Testis (tissue), 3 donors: Measurements from ENCODE around the gene ILKAP. TPM values are rescaled to one million over a fixed set of nuclear protein-coding genes. Genes with fewer than 3 reads are reported as not detected.

Experiments
- DNase-seq: peaks from one replicate; pipeline ENCODE4 v3.0.0-alpha.2; 2019
- H3K27ac ChIP-seq, 2 donors: fragments of 200-600 bp; sonication (generic); one replicate each; pipeline ENCODE4 v1.5.1; 2019
- H3K27me3 ChIP-seq: fragments of 200-600 bp; sonication (generic); one replicate; pipeline ENCODE4 v1.5.1; 2019
- H3K36me3 ChIP-seq: fragments of 200-600 bp; sonication (generic); one replicate; pipeline ENCODE4 v1.5.1; 2017; ENCODE audit warnings: low read depth; ENCODE audit errors: missing control alignments
- H3K4me1 ChIP-seq: fragments of 200-600 bp; sonication (generic); one replicate; pipeline ENCODE4 v1.5.1; 2019
- H3K4me3 ChIP-seq, 2 donors: fragments of 200-600 bp; sonication (generic); one replicate each; pipeline ENCODE4 v1.5.1; 2017 to 2019
- H3K9me3 ChIP-seq: fragments of 200-600 bp; sonication (generic); one replicate; pipeline ENCODE4 v1.5.1; 2017
- POLR2A ChIP-seq: fragments of 450-650 bp; IDR thresholded peaks from one replicate; pipeline ENCODE4 v1.6.1; 2017; ENCODE audit warnings: antibody characterized with exemption, mild to moderate bottlenecking, moderate library complexity
- WGBS, 2 donors: methylation state at CpG; one replicate each; pipeline ENCODE4 v1.1.5; 2018; 5-methylcytosine and 5-hydroxymethylcytosine counted together
- intact Hi-C: fragments of 100-400 bp; cut with DNase I; formaldehyde crosslinking; loops from one replicate; pipeline ENCODE4 v1.15.1; 2023; ENCODE audit warnings: low total_unique reads
- polyA plus RNA-seq: library from polyadenylated mRNA; stranded (reverse); fragments of 350-450 nt; fragmentation: Illumina TruSeq; extraction: RNeasy Lipid Tissue Mini Kit (QIAGEN cat#74804); gene quantifications from one replicate; pipeline ENCODE4 v1.2.3, GENCODE V29; 2014; ENCODE audit warnings: low read depth, low replicate concordance; ENCODE audit not compliant: insufficient read depth
- total RNA-seq, 2 donors: library from RNA; depleted of rRNA; stranded (reverse); fragments of >200 nt; gene quantifications; one replicate each; pipeline ENCODE4 v1.2.3, GENCODE V29; 2016
- TF ChIP-seq, protein P1 (sequence below), 3 experiments: fragments of 450-650 bp in 2 of 3; fragments of 200-600 bp in 1 of 3; sonication (generic) in 1 of 3; IDR thresholded peaks; one replicate each; pipeline ENCODE4 v1.5.1; 2016 to 2019; ENCODE audit warnings: antibody characterized with exemption in 3 of 3, mild to moderate bottlenecking in 2 of 3, moderate library complexity in 1 of 3

ILKAP gene
- total and polyA plus RNA-seq, 3 donors from 2014 or later, result 44.8 to 65.3 (median 59.8) TPM

DNA sequence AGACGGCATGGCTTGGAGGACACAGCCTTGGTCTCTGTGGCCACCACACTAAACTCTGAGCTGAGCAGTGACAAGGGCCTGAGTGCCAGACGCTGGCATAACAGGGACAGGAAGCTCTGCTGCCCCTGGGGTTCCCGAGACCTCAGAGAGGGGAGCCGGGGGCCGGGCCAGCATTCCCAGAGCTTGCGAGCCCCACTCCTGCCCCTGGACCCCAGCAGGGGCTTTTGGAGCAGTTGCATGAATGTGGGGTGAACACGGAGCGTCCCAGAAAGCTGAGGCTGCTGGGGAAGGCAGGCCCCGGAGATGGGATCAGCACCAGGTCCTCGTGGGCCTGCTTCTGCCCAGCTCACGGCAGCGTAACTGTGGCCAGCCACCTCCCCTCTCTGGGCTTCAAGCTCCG, 52.3 kb downstream of the ILKAP start:
- intact Hi-C loops, result no loop called here
- TF ChIP-seq, protein P1, sequence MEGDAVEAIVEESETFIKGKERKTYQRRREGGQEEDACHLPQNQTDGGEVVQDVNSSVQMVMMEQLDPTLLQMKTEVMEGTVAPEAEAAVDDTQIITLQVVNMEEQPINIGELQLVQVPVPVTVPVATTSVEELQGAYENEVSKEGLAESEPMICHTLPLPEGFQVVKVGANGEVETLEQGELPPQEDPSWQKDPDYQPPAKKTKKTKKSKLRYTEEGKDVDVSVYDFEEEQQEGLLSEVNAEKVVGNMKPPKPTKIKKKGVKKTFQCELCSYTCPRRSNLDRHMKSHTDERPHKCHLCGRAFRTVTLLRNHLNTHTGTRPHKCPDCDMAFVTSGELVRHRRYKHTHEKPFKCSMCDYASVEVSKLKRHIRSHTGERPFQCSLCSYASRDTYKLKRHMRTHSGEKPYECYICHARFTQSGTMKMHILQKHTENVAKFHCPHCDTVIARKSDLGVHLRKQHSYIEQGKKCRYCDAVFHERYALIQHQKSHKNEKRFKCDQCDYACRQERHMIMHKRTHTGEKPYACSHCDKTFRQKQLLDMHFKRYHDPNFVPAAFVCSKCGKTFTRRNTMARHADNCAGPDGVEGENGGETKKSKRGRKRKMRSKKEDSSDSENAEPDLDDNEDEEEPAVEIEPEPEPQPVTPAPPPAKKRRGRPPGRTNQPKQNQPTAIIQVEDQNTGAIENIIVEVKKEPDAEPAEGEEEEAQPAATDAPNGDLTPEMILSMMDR (IDR thresholded peaks at IDR 0.05), result no peak
- no peak for TF ChIP-seq POLR2A
- H3K4me1 ChIP-seq, result no peaks in the 10 kb centered on the region
- 80 to 86% methylated on average over 6 to 13 of the region's 13 CpGs for WGBS, 2 donors
- no peaks in the 10 kb centered on the region for H3K9me3 ChIP-seq
- H3K27me3 ChIP-seq, result no peaks in the 10 kb centered on the region
- H3K4me3 ChIP-seq, result no peak overlapping the region
- H3K27ac ChIP-seq, result no peak overlapping the region
- H3K36me3 ChIP-seq, result no peaks in the 10 kb centered on the region
- DNase-seq, result no peak

DNA sequence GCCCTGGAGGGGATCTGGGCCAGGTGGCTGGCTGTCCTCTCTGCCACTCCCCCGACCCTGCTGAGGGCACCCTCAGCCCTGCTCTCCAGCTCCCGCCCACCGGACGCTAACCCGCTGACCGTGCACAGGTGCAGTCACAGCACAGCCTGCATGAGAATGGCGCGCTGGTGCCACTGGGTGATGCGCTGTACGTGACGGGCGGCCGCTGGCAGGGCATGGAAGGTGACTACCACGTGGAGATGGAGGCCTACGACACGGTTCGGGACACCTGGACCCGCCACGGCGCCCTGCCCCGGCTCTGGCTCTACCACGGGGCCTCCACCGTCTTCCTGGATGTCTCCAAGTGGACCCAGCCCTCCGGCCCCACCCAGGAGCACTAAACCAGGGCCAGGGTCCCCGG, 52.8 kb downstream of the ILKAP start:
- H3K27me3 ChIP-seq, result no peaks in the 10 kb centered on the region
- H3K4me3 ChIP-seq, result no peak overlapping the region
- WGBS, 2 donors, result 95 to 100% methylated on average over 2 to 25 of the region's 25 CpGs
- DNase-seq, result no peak
- H3K4me1 ChIP-seq, result no peaks in the 10 kb centered on the region
- TF ChIP-seq, protein P1 (IDR thresholded peaks at IDR 0.05), result no peak
- no peak for TF ChIP-seq POLR2A
- H3K27ac ChIP-seq, result no peak overlapping the region
- H3K36me3 ChIP-seq, result no peaks in the 10 kb centered on the region
- intact Hi-C loops, result no loop called here
- no peaks in the 10 kb centered on the region for H3K9me3 ChIP-seq

DNA sequence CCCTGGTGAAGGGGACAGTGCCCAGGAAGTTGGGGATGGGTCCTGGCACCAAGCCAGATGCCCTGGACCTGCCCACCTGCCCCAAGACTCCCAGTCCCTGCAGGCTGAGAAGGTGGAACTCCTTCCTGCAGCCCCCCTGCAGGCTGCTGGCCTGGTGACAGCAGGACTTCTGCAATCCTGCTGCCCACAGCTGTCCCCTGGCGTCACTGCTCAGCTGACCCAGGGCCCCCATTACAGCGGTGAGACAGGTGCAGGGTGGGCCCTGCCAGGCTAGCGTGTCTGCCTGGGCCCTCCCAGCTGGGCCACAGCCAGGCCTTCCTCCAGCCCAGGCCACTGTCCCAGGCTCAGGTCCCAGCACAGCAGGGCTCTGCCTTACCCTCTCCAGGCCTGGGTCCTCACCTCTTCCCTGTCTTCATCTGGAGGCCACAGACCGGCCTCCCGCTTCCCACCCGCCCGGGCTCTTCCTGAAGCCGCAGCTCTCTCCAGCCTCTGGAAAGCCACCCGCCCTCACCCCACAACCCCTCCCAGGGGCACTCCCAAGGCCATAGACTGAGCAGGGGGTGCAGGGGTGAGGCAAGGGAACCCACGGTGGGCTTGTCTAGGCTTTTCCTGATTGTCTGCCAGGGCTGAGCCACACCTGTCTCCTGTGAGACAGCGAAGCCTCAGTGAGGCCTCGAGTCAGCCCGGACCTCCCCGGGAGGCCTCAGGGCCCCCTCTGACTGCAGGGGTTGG, 53.5 kb downstream of the ILKAP start:
- intact Hi-C loops, result no loop called here
- TF ChIP-seq POLR2A, result no peak
- TF ChIP-seq, protein P1 (IDR thresholded peaks at IDR 0.05), result no peak
- H3K4me3 ChIP-seq, result no peak overlapping the region
- no peaks in the 10 kb centered on the region for H3K9me3 ChIP-seq
- H3K27ac ChIP-seq, result no peak overlapping the region
- DNase-seq, result no peak
- WGBS, 2 donors, result 83% methylated on average over 14 of the region's 14 CpGs; no CpG with 5 or more reads in 1 of the 2 donors
- no peaks in the 10 kb centered on the region for H3K4me1 ChIP-seq
- H3K36me3 ChIP-seq, result no peaks in the 10 kb centered on the region
- no peaks in the 10 kb centered on the region for H3K27me3 ChIP-seq

DNA sequence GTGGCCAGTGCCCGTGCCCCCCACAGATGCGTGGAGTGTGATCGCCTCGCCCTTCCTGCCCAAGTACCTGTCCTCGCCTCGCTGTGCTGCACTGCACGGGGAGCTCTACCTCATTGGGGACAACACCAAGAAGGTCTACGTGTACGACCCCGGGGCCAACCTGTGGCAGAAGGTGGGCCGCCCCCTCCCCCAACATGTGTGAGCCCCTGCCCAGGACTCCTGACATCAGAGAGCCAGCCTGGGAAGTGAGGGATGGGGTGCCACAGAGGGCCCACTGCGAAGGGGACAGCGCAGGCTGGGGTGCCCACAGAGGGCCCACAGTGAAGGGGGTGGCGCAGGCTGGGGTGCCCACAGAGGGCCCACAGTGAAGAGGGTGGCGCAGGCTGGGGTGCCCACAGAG, 54.5 kb downstream of the ILKAP start:
- TF ChIP-seq, protein P1 (IDR thresholded peaks at IDR 0.05), result no peak
- TF ChIP-seq POLR2A, result no peak
- Histone ChIP-seq H3K4me1 (no peaks in the 10 kb centered on the region), H3K4me3 (no peak overlapping the region), H3K9me3 (no peaks in the 10 kb centered on the region), H3K27ac (no peak overlapping the region), H3K27me3 (no peaks in the 10 kb centered on the region), H3K36me3 (no peaks in the 10 kb centered on the region)
- intact Hi-C loops, result no loop called here
- WGBS, 2 donors, result 93 to 97% methylated on average over 8 to 15 of the region's 15 CpGs
- DNase-seq, result no peak
